ENCODE data around the gene PAX1. TPM values are rescaled to one million over a fixed set of nuclear protein-coding genes. Genes with fewer than 3 reads are reported as not detected.
A peak's percentile ranks its signal among the peaks of the same experiment; 100 is the strongest.

PAX1 gene
- total and polyA plus RNA-seq, 9 of the 15 experiments (the other 6 are each of a cell fraction or from before 2014, with no cell fraction given): not detected

DNA sequence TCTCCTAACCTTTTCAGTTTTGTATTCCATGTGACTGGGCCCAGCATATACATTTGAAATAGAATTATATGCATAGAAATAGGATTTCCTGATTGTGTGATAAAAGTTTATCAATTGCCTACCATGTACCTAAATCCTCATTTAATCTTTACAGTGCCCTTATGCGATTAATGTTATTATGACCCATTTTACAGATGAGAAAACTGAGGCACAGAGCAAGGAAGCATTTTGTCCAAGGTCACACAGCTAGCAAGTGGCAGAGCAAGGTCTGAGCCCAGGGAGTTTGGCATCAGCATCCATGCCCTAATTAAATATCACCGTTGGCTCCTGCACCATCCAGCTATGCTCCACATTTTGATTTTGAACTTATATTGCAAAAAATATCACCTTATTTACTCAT, 28.2 kb upstream of the PAX1 start:
- no peak overlapping the region for H3K4me3 ChIP-seq
- no peak overlapping the region for H3K9ac ChIP-seq (ENCODE audit: insufficient read depth in 1 of 2, low read depth in 2 of 2, low read length in 2 of 2)
- ChIA-PET CTCF (ENCODE audit: low intra/inter-chr PET ratio) (no interaction called here), POLR2A (no interaction called here)
- no peaks in the 10 kb centered on the region for H3K36me3 ChIP-seq (ENCODE audit: control insufficient read depth, insufficient read depth, low read length)
- no peaks in the 10 kb centered on the region for H3K9me1 ChIP-seq (ENCODE audit: control insufficient read depth, insufficient read depth, low read length)
- intact Hi-C loops (cut with micrococcal nuclease): no loop called here
- no peak for ATAC-seq
- peak in 1 of 2 experiments; percentile 36; a peak in 1 of 4 replicates for TF ChIP-seq RCOR1 (IDR thresholded peaks at IDR 0.05; ENCODE audit: borderline replicate concordance in 1 of 2, low read depth in 2 of 2, low read length in 2 of 2)
- TF ChIP-seq RBM25 (IDR thresholded peaks at IDR 0.05; ENCODE audit: low read depth, low read length, severe bottlenecking): peak; percentile 76
- TF ChIP-seq CHD4 (IDR thresholded peaks at IDR 0.05; ENCODE audit: insufficient read depth, insufficient replicate concordance, low read depth, low read length, poor library complexity, severe bottlenecking): peak; percentile 83
- TF ChIP-seq MCM3 (IDR thresholded peaks at IDR 0.05): no peak
- TF ChIP-seq NR2F6 (CRISPR knock-in tag; IDR thresholded peaks at IDR 0.05): no peak
- no peak overlapping the region for H3K27ac ChIP-seq (ENCODE audit: extremely low read depth, low read depth, low read length)
- no peak overlapping the region for H3K4me2 ChIP-seq (ENCODE audit: insufficient read depth, low read length)
- no peak overlapping the region for H2AFZ ChIP-seq (ENCODE audit: low read depth, low read length)
- in situ Hi-C loops (cut with MboI): no loop called here
- no TSS peak for BruUV-seq (replicated peaks)
- no peaks in the 10 kb centered on the region for H3K9me3 ChIP-seq (replicated peaks; ENCODE audit: control insufficient read depth, insufficient read depth, low read depth, low read length)
- 0% methylated on average over 2 of the region's 2 CpGs for WGBS (ENCODE audit: insufficient coverage, low coverage, missing lambda C conversion rate)
- no peaks in the 10 kb centered on the region for H3K79me2 ChIP-seq (ENCODE audit: control insufficient read depth, insufficient read depth, low read length)
- FAIRE-seq: no peak
- H4K20me1 ChIP-seq (replicated peaks; ENCODE audit: control insufficient read depth, insufficient read depth, low read length): no peaks in the 10 kb centered on the region
- no peak for DNase-seq (ENCODE audit: extremely low read depth in 1 of 4, low spot score in 3 of 4)
- H3K27me3 ChIP-seq (ENCODE audit: control insufficient read depth in 2 of 2, insufficient read depth in 2 of 2, low read length in 2 of 2): peaks cover 0 to 13% of the 10 kb centered on the region in 2 experiments; a peak in 1 of 5 replicates
- no peaks in the 10 kb centered on the region; a peak in 1 of 5 replicates for H3K4me1 ChIP-seq (replicated peaks in 1 of 2; ENCODE audit: control insufficient read depth in 2 of 2, insufficient read depth in 2 of 2, low read length in 2 of 2)

DNA sequence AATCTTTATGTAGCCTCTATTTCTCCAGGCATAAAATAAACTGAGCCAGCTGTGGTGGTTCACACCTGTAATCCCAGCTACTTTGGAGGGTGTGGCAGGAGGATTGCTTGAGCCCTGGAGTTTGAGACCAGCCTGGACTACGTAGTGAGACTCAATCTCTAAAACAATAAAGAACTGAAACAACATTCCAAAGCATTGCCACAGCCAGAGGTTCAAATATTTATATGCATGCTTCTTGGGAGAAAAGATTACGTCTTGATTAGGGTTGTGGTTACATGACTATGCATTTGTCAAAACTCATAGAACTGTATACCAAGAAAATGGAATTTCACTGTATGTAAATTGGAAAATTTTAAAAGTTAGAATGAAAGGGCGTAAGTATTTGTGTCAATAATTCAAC, 27.7 kb upstream of the PAX1 start:
- Histone ChIP-seq H3K4me2 (ENCODE audit: insufficient read depth, low read length) (no peak overlapping the region), H3K9me1 (ENCODE audit: control insufficient read depth, insufficient read depth, low read length) (no peaks in the 10 kb centered on the region), H3K27ac (ENCODE audit: extremely low read depth, low read depth, low read length) (no peak overlapping the region), H3K9me3 (replicated peaks; ENCODE audit: control insufficient read depth, insufficient read depth, low read depth, low read length) (no peaks in the 10 kb centered on the region), H2AFZ (ENCODE audit: low read depth, low read length) (no peak overlapping the region), H3K79me2 (ENCODE audit: control insufficient read depth, insufficient read depth, low read length) (no peaks in the 10 kb centered on the region), H3K4me3 (no peak overlapping the region), H3K9ac (ENCODE audit: insufficient read depth in 1 of 2, low read depth in 2 of 2, low read length in 2 of 2) (no peak overlapping the region), H3K36me3 (ENCODE audit: control insufficient read depth, insufficient read depth, low read length) (no peaks in the 10 kb centered on the region), H3K4me1 (replicated peaks in 1 of 2; ENCODE audit: control insufficient read depth in 2 of 2, insufficient read depth in 2 of 2, low read length in 2 of 2) (no peaks in the 10 kb centered on the region; a peak in 1 of 5 replicates), H4K20me1 (replicated peaks; ENCODE audit: control insufficient read depth, insufficient read depth, low read length) (no peaks in the 10 kb centered on the region), H3K27me3 (ENCODE audit: control insufficient read depth in 2 of 2, insufficient read depth in 2 of 2, low read length in 2 of 2) (peaks cover 0 to 13% of the 10 kb centered on the region in 2 experiments; a peak in 1 of 5 replicates)
- ATAC-seq (no peak), DNase-seq (ENCODE audit: extremely low read depth in 1 of 4, low spot score in 3 of 4) (no peak), FAIRE-seq (no peak)
- in situ Hi-C loops (cut with MboI) (no loop called here), intact Hi-C loops (cut with micrococcal nuclease) (no loop called here)
- ChIA-PET POLR2A (no interaction called here), CTCF (ENCODE audit: low intra/inter-chr PET ratio) (no interaction called here)
- no TSS peak for BruUV-seq (replicated peaks)
- WGBS (ENCODE audit: insufficient coverage, low coverage, missing lambda C conversion rate): 9% methylated on average over 3 of the region's 3 CpGs
- TF ChIP-seq ASH1L (IDR thresholded peaks at IDR 0.05; ENCODE audit: borderline replicate concordance, low read depth, partially characterized antibody): no peak
- TF ChIP-seq FOSL1 (tag; conservative IDR thresholded peaks at IDR 0.05): no peak
- TF ChIP-seq, protein P1, sequence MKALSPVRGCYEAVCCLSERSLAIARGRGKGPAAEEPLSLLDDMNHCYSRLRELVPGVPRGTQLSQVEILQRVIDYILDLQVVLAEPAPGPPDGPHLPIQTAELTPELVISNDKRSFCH (CRISPR knock-in tag; IDR thresholded peaks at IDR 0.05): no peak
- TF ChIP-seq, protein P1 (tag; IDR thresholded peaks at IDR 0.05): no peak
- no peak for TF ChIP-seq ATF1 (CRISPR knock-in tag; IDR thresholded peaks at IDR 0.05)
- no peak for TF ChIP-seq ATF1 (tag; IDR thresholded peaks at IDR 0.05)
- TF ChIP-seq ZNF253 (CRISPR knock-in tag; conservative IDR thresholded peaks at IDR 0.05): no peak
- TF ChIP-seq RBM14 (IDR thresholded peaks at IDR 0.05; ENCODE audit: borderline replicate concordance, insufficient read depth, low read depth, low read length): no peak
- no peak for TF ChIP-seq ARID1B (IDR thresholded peaks at IDR 0.05)
